OCI-LY1 (cell line): Measurements from ENCODE around the gene SMIM20.

Experiments
- H2AFZ ChIP-seq: fragments of 200-600 bp; sonication (generic), shearing (Covaris generic); 2 replicates; pipeline ENCODE4 v1.6.0; 2014; ENCODE audit warnings: antibody characterized with exemption, mild to moderate bottlenecking, low read length
- H3F3A ChIP-seq: fragments of 200-600 bp; sonication (generic), shearing (Covaris generic); 2 replicates; pipeline ENCODE4 v1.6.0; 2014; ENCODE audit warnings: mild to moderate bottlenecking, antibody characterized with exemption, low read length, moderate library complexity; ENCODE audit not compliant: insufficient read depth
- H3K27ac ChIP-seq: fragments of 200-600 bp; sonication (generic); 2 replicates; pipeline ENCODE4 v1.5.1; 2014; ENCODE audit warnings: low read length, mixed run types, mild to moderate bottlenecking, low read depth; ENCODE audit not compliant: poor library complexity, severe bottlenecking
- H3K27me3 ChIP-seq: fragments of 200-600 bp; sonication (generic); 2 replicates; pipeline ENCODE4 v1.6.0; 2014; ENCODE audit warnings: antibody characterized with exemption, mild to moderate bottlenecking, low read length, moderate library complexity; ENCODE audit not compliant: insufficient read depth
- H3K36me3 ChIP-seq: fragments of 200-600 bp; sonication (generic); 2 replicates; pipeline ENCODE4 v1.6.1; 2014; ENCODE audit warnings: mild to moderate bottlenecking, antibody characterized with exemption, low read length, moderate library complexity, mixed read lengths; ENCODE audit not compliant: insufficient read depth
- H3K4me1 ChIP-seq: fragments of 200-600 bp; sonication (generic); 2 replicates; pipeline ENCODE4 v1.5.1; 2014; ENCODE audit warnings: mild to moderate bottlenecking, low read length, moderate library complexity; ENCODE audit not compliant: insufficient read depth, severe bottlenecking
- H3K4me2 ChIP-seq: fragments of 200-600 bp; sonication (generic), shearing (Covaris generic); 2 replicates; pipeline ENCODE4 v1.6.1; 2014; ENCODE audit warnings: low read length
- H3K4me3 ChIP-seq: fragments of 200-600 bp; sonication (generic); 2 replicates; pipeline ENCODE4 v1.5.1; 2014; ENCODE audit warnings: low read length, low read depth, mild to moderate bottlenecking, mixed read lengths; ENCODE audit not compliant: poor library complexity, severe bottlenecking
- H3K79me2 ChIP-seq: fragments of 200-600 bp; shearing (Covaris generic); 2 replicates; pipeline ENCODE4 v1.6.1; 2016; ENCODE audit warnings: mixed run types, low read length, mixed read lengths; ENCODE audit not compliant: insufficient read depth
- H3K9ac ChIP-seq: fragments of 200-600 bp; sonication (generic), shearing (Covaris generic); 2 replicates; pipeline ENCODE4 v1.6.1; 2014; ENCODE audit warnings: mild to moderate bottlenecking, low read length, mixed read lengths
- H3K9me2 ChIP-seq: fragments of 200-600 bp; sonication (generic), shearing (Covaris generic); 2 replicates; pipeline ENCODE4 v1.6.1; 2014; ENCODE audit warnings: low read depth, mild to moderate bottlenecking, low read length, mixed read lengths
- H3K9me3 ChIP-seq: fragments of 200-600 bp; shearing (Covaris generic); 2 replicates; pipeline ENCODE4 v1.6.1; 2014; ENCODE audit warnings: low read length, mixed read lengths
- H4K20me1 ChIP-seq: fragments of 200-600 bp; sonication (generic), shearing (Covaris generic); 2 replicates; pipeline ENCODE4 v1.6.0; 2016; ENCODE audit warnings: mild to moderate bottlenecking, low read length; ENCODE audit not compliant: insufficient read depth
- EZH2 ChIP-seq: fragments of 200-600 bp; sonication (generic), shearing (Covaris generic); IDR thresholded peaks from 2 replicates; pipeline ENCODE4 v1.8.0; 2017; ENCODE audit warnings: borderline replicate concordance, mixed run types, mild to moderate bottlenecking, antibody characterized with exemption, low read length, moderate library complexity, mixed read lengths
- TF ChIP-seq, protein P1 (sequence below): fragments of 200-600 bp; sonication (generic), shearing (Covaris generic); IDR thresholded peaks from 2 replicates; pipeline ENCODE4 v1.5.1; 2017; ENCODE audit warnings: mild to moderate bottlenecking, antibody characterized with exemption, low read length, moderate library complexity, mixed read lengths

Gene SMIM20

DNA sequence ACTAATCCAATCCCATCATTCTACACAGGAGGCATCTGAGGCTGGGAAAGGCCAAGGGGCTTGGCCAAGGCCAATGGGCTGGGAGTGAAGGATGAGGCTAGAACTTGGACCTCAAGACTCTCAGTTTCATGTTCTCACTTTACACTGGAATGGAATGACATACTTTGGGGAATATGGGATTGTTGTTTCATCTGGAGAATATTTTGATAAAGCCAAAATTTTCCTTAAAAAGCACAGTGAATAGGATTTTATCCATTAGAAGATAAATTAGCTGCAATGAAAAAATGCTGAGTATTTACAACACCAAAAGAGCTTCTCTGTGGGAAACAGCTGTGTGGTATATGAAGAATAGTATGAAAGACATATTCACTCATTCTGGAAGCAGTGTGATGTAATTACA, 29.3 kb downstream of the SMIM20 start:
- Histone ChIP-seq H3K4me3 (no peak overlapping the region), H2AFZ (no peak overlapping the region), H4K20me1 (no peaks in the 10 kb centered on the region), H3K79me2 (no peaks in the 10 kb centered on the region), H3K9ac (no peak overlapping the region), H3K9me3 (no peaks in the 10 kb centered on the region), H3F3A (no peaks in the 10 kb centered on the region), H3K36me3 (no peaks in the 10 kb centered on the region), H3K27ac (no peak overlapping the region), H3K9me2 (no peaks in the 10 kb centered on the region), H3K4me2 (no peak overlapping the region), H3K27me3 (no peaks in the 10 kb centered on the region), H3K4me1 (no peaks in the 10 kb centered on the region)
- TF ChIP-seq, protein P1, sequence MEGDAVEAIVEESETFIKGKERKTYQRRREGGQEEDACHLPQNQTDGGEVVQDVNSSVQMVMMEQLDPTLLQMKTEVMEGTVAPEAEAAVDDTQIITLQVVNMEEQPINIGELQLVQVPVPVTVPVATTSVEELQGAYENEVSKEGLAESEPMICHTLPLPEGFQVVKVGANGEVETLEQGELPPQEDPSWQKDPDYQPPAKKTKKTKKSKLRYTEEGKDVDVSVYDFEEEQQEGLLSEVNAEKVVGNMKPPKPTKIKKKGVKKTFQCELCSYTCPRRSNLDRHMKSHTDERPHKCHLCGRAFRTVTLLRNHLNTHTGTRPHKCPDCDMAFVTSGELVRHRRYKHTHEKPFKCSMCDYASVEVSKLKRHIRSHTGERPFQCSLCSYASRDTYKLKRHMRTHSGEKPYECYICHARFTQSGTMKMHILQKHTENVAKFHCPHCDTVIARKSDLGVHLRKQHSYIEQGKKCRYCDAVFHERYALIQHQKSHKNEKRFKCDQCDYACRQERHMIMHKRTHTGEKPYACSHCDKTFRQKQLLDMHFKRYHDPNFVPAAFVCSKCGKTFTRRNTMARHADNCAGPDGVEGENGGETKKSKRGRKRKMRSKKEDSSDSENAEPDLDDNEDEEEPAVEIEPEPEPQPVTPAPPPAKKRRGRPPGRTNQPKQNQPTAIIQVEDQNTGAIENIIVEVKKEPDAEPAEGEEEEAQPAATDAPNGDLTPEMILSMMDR = no peak
- TF ChIP-seq EZH2 = no peak

DNA sequence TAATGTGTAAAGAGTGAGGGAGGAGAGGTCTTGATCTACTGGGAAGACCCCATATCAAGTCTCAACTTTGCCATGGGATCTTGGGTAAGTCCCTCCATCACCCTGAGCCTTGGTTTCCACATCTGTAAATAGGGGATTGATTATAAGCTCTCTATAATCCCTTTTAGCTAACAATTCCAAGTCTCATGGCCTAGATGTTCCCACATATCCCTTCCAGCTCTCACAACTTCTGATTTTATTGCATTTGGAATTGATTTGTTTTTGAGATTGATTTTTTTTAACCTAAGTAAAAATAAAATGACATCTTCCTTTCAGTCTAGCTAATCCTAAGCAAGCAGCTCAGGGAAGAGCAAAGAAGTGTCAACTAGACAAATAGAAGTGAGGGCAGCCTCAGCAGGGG, 29.8 kb downstream of the SMIM20 start:
- Histone ChIP-seq H3K4me3 (no peak overlapping the region), H4K20me1 (no peaks in the 10 kb centered on the region), H3K9ac (no peak overlapping the region), H3K36me3 (no peaks in the 10 kb centered on the region), H3F3A (no peaks in the 10 kb centered on the region), H3K27me3 (no peaks in the 10 kb centered on the region), H3K4me2 (no peak overlapping the region), H3K9me3 (no peaks in the 10 kb centered on the region), H2AFZ (no peak overlapping the region), H3K4me1 (no peaks in the 10 kb centered on the region), H3K27ac (no peak overlapping the region), H3K9me2 (no peaks in the 10 kb centered on the region), H3K79me2 (no peaks in the 10 kb centered on the region)
- no peak for TF ChIP-seq EZH2
- TF ChIP-seq, protein P1 = no peak

DNA sequence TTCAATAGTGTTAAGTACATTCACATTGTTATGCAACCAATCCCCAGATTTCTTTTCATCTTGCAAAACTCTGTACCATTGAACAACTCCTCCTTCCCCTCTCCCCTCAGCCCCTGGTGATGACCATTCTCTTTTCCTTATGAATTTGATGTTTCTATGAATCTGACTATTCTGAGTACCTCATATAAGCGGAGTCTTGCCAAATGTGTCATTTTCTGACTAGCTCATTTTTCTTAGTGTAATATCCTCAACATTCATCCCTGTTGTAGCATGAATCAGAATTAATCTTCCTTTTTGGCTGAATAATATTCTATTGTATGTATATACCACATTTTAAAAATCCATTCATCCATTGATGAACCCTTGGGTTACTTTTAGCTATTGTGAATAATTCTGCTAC, 34.0 kb downstream of the SMIM20 start:
- Histone ChIP-seq H3K4me2 (no peak overlapping the region), H3K36me3 (no peaks in the 10 kb centered on the region), H3K9me2 (no peaks in the 10 kb centered on the region), H3F3A (no peaks in the 10 kb centered on the region), H3K79me2 (no peaks in the 10 kb centered on the region), H4K20me1 (no peaks in the 10 kb centered on the region), H3K4me3 (no peak overlapping the region), H3K4me1 (no peaks in the 10 kb centered on the region), H3K9ac (no peak overlapping the region), H3K27ac (no peak overlapping the region), H3K27me3 (no peaks in the 10 kb centered on the region), H3K9me3 (no peaks in the 10 kb centered on the region), H2AFZ (no peak overlapping the region)
- no peak for TF ChIP-seq EZH2
- TF ChIP-seq, protein P1 = no peak
